H1 (cell line): ENCODE measurements around the gene VSIG2. TPM values are rescaled to one million over a fixed set of nuclear protein-coding genes. Genes with fewer than 3 reads are reported as not detected.

Experiments used
- CTCF ChIA-PET: fragments of 300-600 bp; sonication (Branson Sonifier 250); formaldehyde crosslinking; loops from one replicate; lab custom pipeline; 2021; ENCODE audit not compliant: partially characterized antibody; lab: Charles Lee
- POLR2A ChIA-PET: fragments of 300-600 bp; sonication (Branson Sonifier 250); formaldehyde crosslinking; loops from one replicate; lab custom pipeline; 2021; ENCODE audit warnings: inconsistent platforms; ENCODE audit not compliant: partially characterized antibody; lab: Charles Lee
- DNase-seq, 2 experiments: peaks; one replicate each; pipeline versions ENCODE4 v3.0.0 to v3.0.0-alpha.2; 2010 to 2022; ENCODE audit warnings: low spot score in 2 of 2, low read depth in 1 of 2, mixed read lengths in 1 of 2
- FAIRE-seq: peaks from 2 replicates; lab custom pipeline; 2011; peaks lifted over from hg19 to GRCh38; lab: Jason Lieb, UNC
- H2AFZ ChIP-seq: 2 replicates; pipeline ENCODE4 v1.8.1; 2012; ENCODE audit warnings: low read length, inconsistent platforms
- H2AK5ac ChIP-seq: 2 replicates; pipeline ENCODE4 v1.6.1; 2013; ENCODE audit warnings: low read depth, low read length
- H2BK120ac ChIP-seq: replicated peaks from 2 replicates; pipeline ENCODE3; 2013; ENCODE audit warnings: low read depth, low read length, inconsistent platforms
- H2BK12ac ChIP-seq: 2 replicates; pipeline ENCODE4 v1.6.1; 2013; ENCODE audit warnings: low read depth, low read length
- H2BK15ac ChIP-seq: 2 replicates; pipeline ENCODE4 v1.6.1; 2013; ENCODE audit warnings: low read length
- H2BK20ac ChIP-seq: 2 replicates; pipeline ENCODE4 v1.6.1; 2013; ENCODE audit warnings: low read length
- H2BK5ac ChIP-seq: 2 replicates; pipeline ENCODE4 v1.6.1; 2013; ENCODE audit warnings: low read depth, low read length
- H3K14ac ChIP-seq: 2 replicates; pipeline ENCODE4 v1.6.1; 2013; ENCODE audit warnings: inconsistent platforms; ENCODE audit not compliant: insufficient read length
- H3K18ac ChIP-seq: 2 replicates; pipeline ENCODE4 v1.6.1; 2013; ENCODE audit warnings: low read length; ENCODE audit errors: extremely low read depth
- H3K23ac ChIP-seq: 2 replicates; pipeline ENCODE4 v1.6.1; 2013; ENCODE audit warnings: inconsistent platforms; ENCODE audit not compliant: insufficient read length
- H3K23me2 ChIP-seq: 2 replicates; pipeline ENCODE4 v1.6.1; 2013; ENCODE audit warnings: low read depth, low read length
- H3K27ac ChIP-seq: 2 replicates; pipeline ENCODE4 v1.6.1; 2011; ENCODE audit warnings: low read depth, low read length, inconsistent platforms
- H3K27me3 ChIP-seq, 4 experiments: replicated peaks in 1 of 4; 1 replicate in 1 of 4; 2 replicates in 3 of 4; pipeline versions ENCODE4 v1.6.1 to v1.8.1; 2011 to 2013; ENCODE audit warnings: low read length in 3 of 4, mild to moderate bottlenecking in 3 of 4, inconsistent platforms in 2 of 4, mixed read lengths in 2 of 4, moderate library complexity in 1 of 4; ENCODE audit not compliant: control insufficient read depth in 3 of 4, insufficient read depth in 3 of 4; ENCODE audit errors: extremely low read depth in 1 of 4
- H3K36me3 ChIP-seq, 4 experiments: 2 replicates each; pipeline versions ENCODE4 v1.6.1 to v1.8.1; 2011 to 2013; ENCODE audit warnings: mild to moderate bottlenecking in 4 of 4, low read length in 3 of 4, moderate library complexity in 2 of 4, control low read depth in 1 of 4, inconsistent platforms in 1 of 4; ENCODE audit not compliant: insufficient read depth in 4 of 4, control insufficient read depth in 2 of 4
- H3K4ac ChIP-seq: replicated peaks from 2 replicates; pipeline ENCODE3; 2013; ENCODE audit warnings: low read length, low read depth, mixed read lengths, inconsistent platforms; ENCODE audit not compliant: insufficient read length
- H3K4me1 ChIP-seq, 4 experiments: replicated peaks in 1 of 4; 1 replicate in 1 of 4; 2 replicates in 3 of 4; pipeline versions ENCODE4 v1.6.1 to v1.8.1; 2011 to 2013; ENCODE audit warnings: low read length in 3 of 4, inconsistent platforms in 2 of 4, mixed read lengths in 1 of 4; ENCODE audit not compliant: insufficient read depth in 4 of 4, control insufficient read depth in 3 of 4
- H3K4me2 ChIP-seq, 2 experiments: 2 replicates each; pipeline versions ENCODE4 v1.6.1 to v1.8.1; 2011 to 2013; ENCODE audit warnings: low read depth in 2 of 2, low read length in 2 of 2, control low read depth in 1 of 2, inconsistent platforms in 1 of 2, mild to moderate bottlenecking in 1 of 2; ENCODE audit not compliant: insufficient read depth in 1 of 2
- H3K4me3 ChIP-seq, 4 experiments: fragments of 200-600, 300-600 bp in 1 of 4; sonication (generic), shearing (Covaris generic), sonication (Bioruptor Twin) in 1 of 4; 2 replicates each; pipeline versions ENCODE4 v1.5.1 to v1.8.1; 2011 to 2016; ENCODE audit warnings: low read length in 4 of 4, low read depth in 3 of 4, control low read depth in 2 of 4, inconsistent platforms in 2 of 4, mild to moderate bottlenecking in 2 of 4, mixed read lengths in 1 of 4, moderate library complexity in 1 of 4; ENCODE audit not compliant: insufficient read depth in 2 of 4; ENCODE audit errors: extremely low read depth in 1 of 4
- H3K56ac ChIP-seq: replicated peaks from 2 replicates; pipeline ENCODE3; 2013; ENCODE audit warnings: low read depth, mild to moderate bottlenecking, mixed read lengths, low read length, inconsistent platforms; ENCODE audit not compliant: insufficient read length
- H3K79me1 ChIP-seq: 2 replicates; pipeline ENCODE4 v1.6.1; 2013; ENCODE audit warnings: low read depth, low read length, control low read depth
- H3K79me2 ChIP-seq, 2 experiments: 2 replicates each; pipeline versions ENCODE4 v1.6.1 to v1.8.1; 2012 to 2013; ENCODE audit warnings: low read length in 2 of 2, mild to moderate bottlenecking in 2 of 2, inconsistent platforms in 1 of 2; ENCODE audit not compliant: insufficient read depth in 2 of 2, control insufficient read depth in 1 of 2
- H3K9ac ChIP-seq, 4 experiments: replicated peaks in 1 of 4; 1 replicate in 1 of 4; 2 replicates in 3 of 4; pipeline versions ENCODE4 v1.6.1 to v1.8.1; 2011 to 2013; ENCODE audit warnings: low read depth in 3 of 4, low read length in 3 of 4, control low read depth in 2 of 4, mild to moderate bottlenecking in 2 of 4, moderate library complexity in 2 of 4, inconsistent platforms in 1 of 4; ENCODE audit errors: extremely low read depth in 1 of 4
- H3K9me3 ChIP-seq, 2 experiments: 2 replicates each; pipeline versions ENCODE4 v1.6.1 to v1.8.1; 2012 to 2013; ENCODE audit warnings: mild to moderate bottlenecking in 2 of 2, moderate library complexity in 2 of 2, control low read depth in 1 of 2, inconsistent platforms in 1 of 2, low read depth in 1 of 2, low read length in 1 of 2, mixed read lengths in 1 of 2; ENCODE audit not compliant: insufficient read depth in 2 of 2
- H4K20me1 ChIP-seq, 2 experiments: replicated peaks in 1 of 2; 2 replicates each; pipeline versions ENCODE3 to v1.8.1; 2011 to 2013; ENCODE audit warnings: inconsistent platforms in 2 of 2, low read length in 2 of 2, mild to moderate bottlenecking in 1 of 2; ENCODE audit not compliant: insufficient read depth in 2 of 2, control insufficient read depth in 1 of 2
- H4K5ac ChIP-seq: 2 replicates; pipeline ENCODE4 v1.6.1; 2013; ENCODE audit warnings: low read length, low read depth, mixed read lengths, inconsistent platforms; ENCODE audit not compliant: insufficient read length
- H4K8ac ChIP-seq: 2 replicates; pipeline ENCODE4 v1.8.0; 2013; ENCODE audit warnings: mild to moderate bottlenecking, moderate library complexity, low read length, inconsistent platforms; ENCODE audit not compliant: insufficient read depth; ENCODE audit errors: extremely low read depth
- H4K91ac ChIP-seq: replicated peaks from 2 replicates; pipeline ENCODE3; 2013; ENCODE audit warnings: low read length, mixed read lengths, inconsistent platforms; ENCODE audit not compliant: insufficient read length
- ASH2L ChIP-seq: fragments of 200-600, 300-600 bp; sonication (generic); IDR thresholded peaks from one replicate; pipeline ENCODE4 v1.7.1; 2017; ENCODE audit warnings: low read length
- CTBP2 ChIP-seq: IDR thresholded peaks from 2 replicates; pipeline ENCODE4 v1.7.0; 2011; ENCODE audit warnings: borderline replicate concordance, mild to moderate bottlenecking, moderate library complexity, mixed read lengths, low read length; ENCODE audit not compliant: insufficient read depth, insufficient read length
- EZH2 ChIP-seq: fragments of 200-600 bp; sonication (generic); IDR thresholded peaks from 2 replicates; pipeline ENCODE4 v1.7.1; 2012; ENCODE audit warnings: low read depth, mild to moderate bottlenecking, moderate library complexity, low read length, inconsistent platforms; ENCODE audit not compliant: severe bottlenecking
- MAFK ChIP-seq: IDR thresholded peaks from 2 replicates; pipeline ENCODE4 v1.6.1; 2012; ENCODE audit warnings: low read depth, mild to moderate bottlenecking, improper control_type of control experiment, low read length
- MAX ChIP-seq: IDR thresholded peaks from 2 replicates; pipeline ENCODE4 v1.6.1; 2012; ENCODE audit warnings: inconsistent platforms
- RNF2 ChIP-seq: fragments of 200-900, 300-1000 bp; sonication (generic); IDR thresholded peaks from 2 replicates; pipeline ENCODE4 v1.7.1; 2016; ENCODE audit warnings: borderline replicate concordance, low read depth, mild to moderate bottlenecking, antibody characterized with exemption, low read length; ENCODE audit not compliant: poor library complexity, severe bottlenecking; ENCODE audit errors: missing control alignments
- SUZ12 ChIP-seq: fragments of 200-600 bp; sonication (generic); IDR thresholded peaks from 2 replicates; pipeline ENCODE4 v1.6.1; 2012; ENCODE audit warnings: mild to moderate bottlenecking, inconsistent platforms, low read length, moderate library complexity, mixed read lengths
- TAF1 ChIP-seq: IDR thresholded peaks from 2 replicates; pipeline ENCODE4 v1.6.1; 2011; ENCODE audit warnings: mild to moderate bottlenecking, low read depth, low read length
- USF2 ChIP-seq: IDR thresholded peaks from 2 replicates; pipeline ENCODE4 v1.6.1; 2011; ENCODE audit warnings: low read length, improper control_type of control experiment
- WGBS, 2 experiments: shearing (Covaris generic) in 1 of 2; methylation state at CpG; one replicate each; pipeline versions ENCODE4 v1.1.6 to v1.1.7; 2013 to 2015; ENCODE audit warnings: low lambda C conversion rate in 2 of 2, mixed read lengths in 2 of 2, inconsistent platforms in 1 of 2, low coverage in 1 of 2, missing lambda C conversion rate in 1 of 2; ENCODE audit not compliant: insufficient replicate concordance in 2 of 2, insufficient coverage in 1 of 2, insufficient read length in 1 of 2; ENCODE audit errors: extremely low coverage in 1 of 2, missing lambda C conversion rate in 1 of 2; 5-methylcytosine and 5-hydroxymethylcytosine counted together
- polyA plus RNA-seq, 7 experiments: library from polyadenylated mRNA; depleted of rRNA in 3 of 7; stranded (reverse) in 5 of 7; unstranded in 2 of 7; fragments of >200 nt in 5 of 7; fragments of 200-250 nt in 2 of 7; gene quantifications; 1 replicate in 5 of 7; 2 replicates in 1 of 7; 4 replicates in 1 of 7; pipeline versions ENCODE4 v1.2.1 to v1.2.3, GENCODE V29; 2011 to 2013; ENCODE audit warnings: missing spikeins in 2 of 7, mixed read lengths in 2 of 7
- total RNA-seq: library from RNA; stranded (reverse); fragmentation: NEBNext Ultra II Directional; extraction: Animal tissue kit (Norgen Biotek cat#: 25700); gene quantifications from 2 replicates; pipeline ENCODE4 v1.2.1, GENCODE V29; 2021

VSIG2 gene
- total and polyA plus RNA-seq, 2 of the 8 experiments (the other 6 are each of a cell fraction or from before 2014, with no cell fraction given) = 0.18 TPM; not detected in 1

- no peak overlapping the region for H2AK5ac ChIP-seq
- peak in 1 of 2 experiments; percentile 67 for DNase-seq
- TF ChIP-seq ASH2L (peak; percentile 67), MAFK (no peak), EZH2 (peak; percentile 88), CTBP2 (peak; percentile 71), RNF2 (peak; percentile 71), USF2 (no peak), MAX (peak; percentile 13; the same call in 1 of the 2 replicates), TAF1 (no peak), SUZ12 (peak; percentile 87)
Observed at GRCh38 chr11:124717786-124718651, 34.0 kb downstream of the VSIG2 start.

More at GRCh38 chr11:124717786-124718651, 34.0 kb downstream of the VSIG2 start:
- Histone ChIP-seq H4K91ac (no peak overlapping the region), H2BK5ac (no peak overlapping the region), H2AFZ (no peak overlapping the region), H3K4me1 (peaks cover 0 to 5% (median 3%) of the 10 kb centered on the region in 4 experiments; a peak in 5 of 7 replicates), H3K36me3 (no peaks in the 10 kb centered on the region), H3K27me3 (peaks cover 47 to 80% (median 75%) of the 10 kb centered on the region in 4 experiments), H3K9ac (no peak overlapping the region), H2BK20ac (no peak overlapping the region), H4K8ac (0 out of 2 replicates have a peak overlapping the region, but pooled peaks have one; percentile 51), H3K4me3 (peak overlapping the region; percentile 32 to 60 (median 54); a peak in 7 of 8 replicates), H3K4me2 (peak overlapping the region; percentile 81 to 87), H3K79me2 (no peaks in the 10 kb centered on the region), H4K20me1 (no peaks in the 10 kb centered on the region), H3K56ac (no peak overlapping the region), H2BK15ac (no peak overlapping the region), H3K18ac (no peak overlapping the region), H3K9me3 (no peaks in the 10 kb centered on the region), H4K5ac (no peak overlapping the region), H3K14ac (no peak overlapping the region), H3K27ac (no peak overlapping the region), H3K23me2 (peaks cover 8% of the 10 kb centered on the region), H3K4ac (no peak overlapping the region), H3K23ac (no peak overlapping the region), H2BK12ac (no peak overlapping the region), H3K79me1 (no peaks in the 10 kb centered on the region), H2BK120ac (no peak overlapping the region)
- no peak for FAIRE-seq
- WGBS, 2 experiments = 4% methylated on average over 45 of the region's 45 CpGs; no CpG with 5 or more reads in 1 of the 2 experiments
- ChIA-PET CTCF (interaction anchor here (0.9 to 1.6 kb wide), 7 partner anchors 16 to 53 kb away, joined by 3 to 6 read pairs (median 4); partner anchors contain the start of gene ESAM), POLR2A (interaction anchor here (1.2 to 1.6 kb wide), 3 partner anchors 11 to 82 kb away, joined by 3 to 5 read pairs (median 3); partner anchors contain the start of gene MSANTD2)
